Neural progenitor cell (in vitro differentiated cells): ENCODE measurements around the gene CD4. TPM values are rescaled to one million over a fixed set of nuclear protein-coding genes. Genes with fewer than 3 reads are reported as not detected.

ENCODE experiments used
- DNase-seq: peaks from one replicate; pipeline ENCODE4 v3.0.0-alpha.2; 2016; ENCODE audit warnings: low spot score
- H2AFZ ChIP-seq: fragments of 200-600 bp; sonication (generic); replicated peaks from 2 replicates; pipeline ENCODE4 v1.6.1; 2016; ENCODE audit warnings: antibody characterized with exemption
- H3F3A ChIP-seq: fragments of 200-600 bp; sonication (generic); 2 replicates; pipeline ENCODE4 v1.6.1; 2016; ENCODE audit warnings: antibody characterized with exemption, low read depth
- H3K27ac ChIP-seq: fragments of 200-600 bp; sonication (generic); 2 replicates; pipeline ENCODE4 v1.5.1; 2016; ENCODE audit warnings: mild to moderate bottlenecking
- H3K27me3 ChIP-seq: fragments of 200-600 bp; sonication (generic); 2 replicates; pipeline ENCODE4 v1.6.1; 2016; ENCODE audit warnings: mild to moderate bottlenecking, moderate library complexity
- H3K36me3 ChIP-seq: fragments of 200-600 bp; sonication (generic); 2 replicates; pipeline ENCODE4 v1.5.1; 2016
- H3K4me1 ChIP-seq: fragments of 200-600 bp; sonication (generic); 2 replicates; pipeline ENCODE4 v1.6.1; 2016; ENCODE audit warnings: mixed run types
- H3K4me2 ChIP-seq: fragments of 200-600 bp; sonication (generic); 2 replicates; pipeline ENCODE4 v1.6.1; 2016
- H3K4me3 ChIP-seq: fragments of 200-600 bp; sonication (generic); 2 replicates; pipeline ENCODE4 v1.5.1; 2016
- H3K79me2 ChIP-seq: fragments of 200-600 bp; sonication (generic); 2 replicates; pipeline ENCODE4 v1.6.1; 2016; ENCODE audit warnings: low read depth
- H3K9ac ChIP-seq: fragments of 200-600 bp; sonication (generic); 2 replicates; pipeline ENCODE4 v1.6.1; 2016
- H3K9me3 ChIP-seq: fragments of 200-600 bp; sonication (generic); 2 replicates; pipeline ENCODE4 v1.5.1; 2016; ENCODE audit warnings: low read depth
- H4K20me1 ChIP-seq: fragments of 200-600 bp; sonication (generic); 2 replicates; pipeline ENCODE4 v1.6.1; 2016; ENCODE audit warnings: low read depth
- H3K27ac Mint-ChIP-seq: 3 replicates; pipeline ENCODE4 v1.8.0; 2021; ENCODE audit warnings: mixed read lengths
- H3K27me3 Mint-ChIP-seq: 2 replicates; pipeline ENCODE4 v1.8.0; 2022; ENCODE audit warnings: low read depth, mild to moderate bottlenecking, inconsistent platforms, moderate library complexity, mixed read lengths; ENCODE audit not compliant: insufficient read depth
- H3K36me3 Mint-ChIP-seq: 3 replicates; pipeline ENCODE4 v1.8.0; 2021; ENCODE audit warnings: mixed read lengths
- H3K4me1 Mint-ChIP-seq: 3 replicates; pipeline ENCODE4 v1.8.0; 2021; ENCODE audit warnings: mixed read lengths
- H3K4me3 Mint-ChIP-seq: 3 replicates; pipeline ENCODE4 v1.8.0; 2021; ENCODE audit warnings: mild to moderate bottlenecking, moderate library complexity, mixed read lengths
- H3K9me3 Mint-ChIP-seq: 3 replicates; pipeline ENCODE4 v1.8.0; 2020; ENCODE audit warnings: mixed read lengths
- CTCF ChIP-seq: fragments of 200-600 bp; sonication (generic); IDR thresholded peaks from 2 replicates; pipeline ENCODE4 v1.5.1; 2017; ENCODE audit warnings: antibody characterized with exemption, mild to moderate bottlenecking
- EZH2 ChIP-seq: fragments of 200-600 bp; sonication (generic); IDR thresholded peaks from 2 replicates; pipeline ENCODE4 v1.6.1; 2017; ENCODE audit warnings: antibody characterized with exemption, mild to moderate bottlenecking, moderate library complexity
- EZH2phosphoT487 ChIP-seq: fragments of 200-600 bp; sonication (generic); IDR thresholded peaks from 2 replicates; pipeline ENCODE4 v1.6.1; 2017; ENCODE audit warnings: antibody characterized with exemption
- total RNA-seq: library from RNA; depleted of rRNA; stranded (reverse); fragments of >200 nt; gene quantifications from 2 replicates; pipeline ENCODE4 v1.2.3, GENCODE V29; 2015; ENCODE audit warnings: low replicate concordance

Gene CD4
- total RNA-seq, 1 donor from 2014 or later = 2.5 TPM

GRCh38 chr12:6866920-6867412 is 77.6 kb downstream of the CD4 start:
- H3K4me1 ChIP-seq = peaks cover 20% of the 10 kb centered on the region
- DNase-seq = no peak
- H3K79me2 ChIP-seq = peaks cover 37% of the 10 kb centered on the region
- no peak overlapping the region for H2AFZ ChIP-seq
- Mint-ChIP-seq H3K4me1 (peaks cover 42% of the 10 kb centered on the region), H3K27ac (no peak overlapping the region), H3K27me3 (peaks cover 17% of the 10 kb centered on the region), H3K4me3 (peak overlapping the region; percentile 96), H3K36me3 (peaks cover 48% of the 10 kb centered on the region), H3K9me3 (no peaks in the 10 kb centered on the region)
- peak overlapping the region; percentile 96 for H3K4me3 ChIP-seq
- H3K36me3 ChIP-seq = no peaks in the 10 kb centered on the region
- H3K4me2 ChIP-seq = peak overlapping the region; percentile 100
- H4K20me1 ChIP-seq = peaks cover 45% of the 10 kb centered on the region
- H3K27me3 ChIP-seq = no peaks in the 10 kb centered on the region
- no peaks in the 10 kb centered on the region for H3K9me3 ChIP-seq
- H3K27ac ChIP-seq = no peak overlapping the region
- TF ChIP-seq CTCF (no peak), EZH2phosphoT487 (peak; percentile 16)
- peaks cover 64% of the 10 kb centered on the region for H3F3A ChIP-seq
- H3K9ac ChIP-seq = no peak overlapping the region

GRCh38 chr12:6867413-6868210 is 78.3 kb downstream of the CD4 start, which contains the start of gene TPI1:
Gene TPI1, plus strand, starts transcription at chr12:6867531. Its CDS starts 36 bp downstream, at chr12:6867567.
- peaks cover 49% of the 10 kb centered on the region for H4K20me1 ChIP-seq
- H3K9me3 ChIP-seq = no peaks in the 10 kb centered on the region
- H3K79me2 ChIP-seq = peaks cover 41% of the 10 kb centered on the region
- H3K27me3 Mint-ChIP-seq = peaks cover 17% of the 10 kb centered on the region
- H3K9me3 Mint-ChIP-seq = no peaks in the 10 kb centered on the region
- TF ChIP-seq EZH2phosphoT487 (no peak), CTCF (no peak), EZH2 (no peak)
- peaks cover 69% of the 10 kb centered on the region for H3F3A ChIP-seq
- peak; percentile 90 for DNase-seq
- H3K9ac ChIP-seq = peak within 1 kb of the TSS; percentile 73
- H3K27ac Mint-ChIP-seq = peak within 1 kb of the TSS; percentile 86
- peak within 1 kb of the TSS; percentile 100 for H3K4me2 ChIP-seq
- H3K27me3 ChIP-seq = no peaks in the 10 kb centered on the region
- peaks cover 49% of the 10 kb centered on the region for H3K4me1 Mint-ChIP-seq
- peaks cover 43% of the 10 kb centered on the region for H3K36me3 Mint-ChIP-seq
- H3K4me1 ChIP-seq = peaks cover 23% of the 10 kb centered on the region
- H2AFZ ChIP-seq = no peak within 1 kb of the TSS
- peak within 1 kb of the TSS; percentile 96 for H3K4me3 ChIP-seq
- peak within 1 kb of the TSS; percentile 26 for H3K27ac ChIP-seq
- H3K36me3 ChIP-seq = no peaks in the 10 kb centered on the region
- peak within 1 kb of the TSS; percentile 96 for H3K4me3 Mint-ChIP-seq

GRCh38 chr12:6868211-6869048 is 79.1 kb downstream of the CD4 start:
- Histone ChIP-seq H3F3A (peaks cover 73% of the 10 kb centered on the region), H4K20me1 (peaks cover 51% of the 10 kb centered on the region), H3K4me3 (peak overlapping the region; percentile 96), H2AFZ (no peak overlapping the region), H3K36me3 (no peaks in the 10 kb centered on the region), H3K27me3 (no peaks in the 10 kb centered on the region), H3K9me3 (no peaks in the 10 kb centered on the region), H3K9ac (peak overlapping the region; percentile 73), H3K4me1 (peaks cover 23% of the 10 kb centered on the region), H3K27ac (peak overlapping the region; percentile 26), H3K4me2 (peak overlapping the region; percentile 100), H3K79me2 (peaks cover 45% of the 10 kb centered on the region)
- TF ChIP-seq CTCF = peak; percentile 35
- no peak for TF ChIP-seq EZH2phosphoT487
- Mint-ChIP-seq H3K4me1 (peaks cover 49% of the 10 kb centered on the region), H3K4me3 (peak overlapping the region; percentile 94), H3K36me3 (peaks cover 41% of the 10 kb centered on the region), H3K9me3 (no peaks in the 10 kb centered on the region), H3K27ac (peak overlapping the region; percentile 86), H3K27me3 (peaks cover 20% of the 10 kb centered on the region)
- DNase-seq = peak; percentile 45
